HEK293 (cell line): ENCODE measurements around the gene COX20.

ENCODE experiments used
- CTCF ChIA-PET: fragments of 350-600 bp; formaldehyde crosslinking; extraction: SDS; loops from one replicate; lab custom pipeline; 2021; ENCODE audit warnings: antibody characterized with exemption; lab: Yijun Ruan, JAX
- POLR2A ChIA-PET: fragments of 300-600 bp; formaldehyde crosslinking; extraction: SDS; loops from one replicate; lab custom pipeline; 2020; ENCODE audit warnings: antibody characterized with exemption, inconsistent platforms; lab: Yijun Ruan, JAX
- H3K27ac ChIP-seq: fragments of 200-500 bp; sonication (Bioruptor generic); 2 replicates; pipeline ENCODE4 v1.5.1; 2014; ENCODE audit warnings: low read depth, low read length, control low read depth, inconsistent platforms; ENCODE audit errors: extremely low read depth
- H3K36me3 ChIP-seq, 2 experiments: fragments of 200-500 bp in 1 of 2; sonication (Bioruptor generic) in 1 of 2; 1 replicate in 1 of 2; 2 replicates in 1 of 2; pipeline ENCODE4 v1.5.1; 2014 to 2017; ENCODE audit warnings: inconsistent platforms in 2 of 2, low read length in 2 of 2; ENCODE audit not compliant: control insufficient read depth in 2 of 2, insufficient read depth in 1 of 2
- H3K4me1 ChIP-seq: fragments of 200-500 bp; sonication (Bioruptor generic); 2 replicates; pipeline ENCODE4 v1.5.1; 2014; ENCODE audit warnings: mild to moderate bottlenecking, low read length, inconsistent platforms; ENCODE audit not compliant: control insufficient read depth, insufficient read depth
- H3K4me3 ChIP-seq: 2 replicates; pipeline ENCODE4 v1.5.1; 2011; ENCODE audit warnings: low read depth, mild to moderate bottlenecking, control low read depth, low read length, moderate library complexity
- H3K9me3 ChIP-seq: fragments of 200-500 bp; sonication (Bioruptor generic); 2 replicates; pipeline ENCODE4 v1.5.1; 2014; ENCODE audit warnings: low read depth, low read length, inconsistent platforms; ENCODE audit not compliant: control insufficient read depth, insufficient read depth
- BCL11B ChIP-seq: fragments of 450-650 bp; formaldehyde crosslinking; IDR thresholded peaks from 2 replicates; pipeline ENCODE4 v1.5.1; 2016; ENCODE audit warnings: low read depth, missing biosample characterization, missing genetic modification characterization
- PBX3 ChIP-seq: sonication (generic); formaldehyde crosslinking; IDR thresholded peaks from 2 replicates; pipeline ENCODE4 v1.8.1; 2022; ENCODE audit warnings: mild to moderate bottlenecking, moderate library complexity, missing genetic modification reagents
- SCRT2 ChIP-seq: fragments of 450-650 bp; formaldehyde crosslinking; IDR thresholded peaks from 2 replicates; pipeline ENCODE4 v1.5.1; 2016; ENCODE audit warnings: missing biosample characterization, missing genetic modification characterization
- ZBTB17 ChIP-seq: fragments of 450-650 bp; formaldehyde crosslinking; IDR thresholded peaks from 2 replicates; pipeline ENCODE4 v1.5.1; 2016; ENCODE audit warnings: missing biosample characterization, missing genetic modification characterization
- ZBTB8A ChIP-seq: fragments of 450-650 bp; formaldehyde crosslinking; IDR thresholded peaks from 2 replicates; pipeline ENCODE4 v1.5.1; 2016; ENCODE audit warnings: missing biosample characterization, missing genetic modification characterization
- ZNF121 ChIP-seq: fragments of 450-650 bp; formaldehyde crosslinking; IDR thresholded peaks from 2 replicates; pipeline ENCODE4 v1.5.1; 2016; ENCODE audit warnings: missing biosample characterization, missing genetic modification characterization
- ZNF16 ChIP-seq: fragments of 450-650 bp; formaldehyde crosslinking; IDR thresholded peaks from 2 replicates; pipeline ENCODE4 v1.5.1; 2016; ENCODE audit warnings: low read depth, missing biosample characterization, missing genetic modification characterization
- ZNF248 ChIP-seq: fragments of 450-650 bp; formaldehyde crosslinking; IDR thresholded peaks from 2 replicates; pipeline ENCODE4 v1.5.1; 2017; ENCODE audit warnings: missing biosample characterization, missing genetic modification characterization
- ZNF335 ChIP-seq: fragments of 450-650 bp; formaldehyde crosslinking; conservative IDR thresholded peaks from 2 replicates; pipeline ENCODE4 v1.5.1; 2016; ENCODE audit warnings: missing biosample characterization, missing genetic modification characterization
- ZNF341 ChIP-seq: fragments of 450-650 bp; formaldehyde crosslinking; IDR thresholded peaks from 2 replicates; pipeline ENCODE4; 2016; ENCODE audit warnings: low read depth, missing biosample characterization, missing genetic modification characterization
- ZNF350 ChIP-seq: fragments of 450-650 bp; formaldehyde crosslinking; IDR thresholded peaks from 2 replicates; pipeline ENCODE4 v1.5.0; 2017; ENCODE audit warnings: missing biosample characterization, mild to moderate bottlenecking, missing genetic modification characterization
- ZNF510 ChIP-seq: fragments of 450-650 bp; formaldehyde crosslinking; IDR thresholded peaks from 2 replicates; pipeline ENCODE4 v1.5.1; 2018; ENCODE audit warnings: mild to moderate bottlenecking, missing genetic modification characterization, missing biosample characterization; ENCODE audit not compliant: insufficient replicate concordance
- ZNF610 ChIP-seq: fragments of 450-650 bp; formaldehyde crosslinking; IDR thresholded peaks from 2 replicates; pipeline ENCODE4 v1.5.1; 2016; ENCODE audit warnings: missing biosample characterization, missing genetic modification characterization, borderline replicate concordance
- ZNF791 ChIP-seq: fragments of 450-650 bp; formaldehyde crosslinking; IDR thresholded peaks from 2 replicates; pipeline ENCODE4 v1.5.1; 2016; ENCODE audit warnings: missing biosample characterization, missing genetic modification characterization
- ZNF837 ChIP-seq: fragments of 450-650 bp; formaldehyde crosslinking; IDR thresholded peaks from 2 replicates; pipeline ENCODE4 v1.5.1; 2016; ENCODE audit warnings: missing biosample characterization, missing genetic modification characterization
- TF ChIP-seq, protein P1 (sequence below): fragments of 450-650 bp; formaldehyde crosslinking; IDR thresholded peaks from 2 replicates; pipeline ENCODE4 v1.5.1; 2017; ENCODE audit warnings: missing biosample characterization, missing genetic modification characterization
- TF ChIP-seq, protein P2 (sequence below): fragments of 450-650 bp; formaldehyde crosslinking; IDR thresholded peaks from 2 replicates; pipeline ENCODE4 v1.5.1; 2017; ENCODE audit warnings: missing biosample characterization, missing genetic modification characterization
- TF ChIP-seq, protein P3 (sequence below): fragments of 450-650 bp; formaldehyde crosslinking; IDR thresholded peaks from 2 replicates; pipeline ENCODE4 v1.5.1; 2016; ENCODE audit warnings: missing biosample characterization, missing genetic modification characterization
- TF ChIP-seq, protein P4 (sequence below): fragments of 450-650 bp; formaldehyde crosslinking; IDR thresholded peaks from 2 replicates; pipeline ENCODE4 v1.5.1; 2016; ENCODE audit warnings: missing biosample characterization, missing genetic modification characterization

Gene COX20

GRCh38 chr1:244865820-244866219 lies 30.4 kb downstream of the COX20 start:
- peaks cover 9 to 23% of the 10 kb centered on the region in 2 experiments; a peak in 2 of 3 replicates for H3K36me3 ChIP-seq
- POLR2A ChIA-PET, result interaction anchor here (1.0 to 5.5 kb wide), 4 partner anchors 9 to 105 kb away, joined by 4 to 98 read pairs (median 6); partner anchors contain the start of gene COX20
- TF ChIP-seq, protein P1, sequence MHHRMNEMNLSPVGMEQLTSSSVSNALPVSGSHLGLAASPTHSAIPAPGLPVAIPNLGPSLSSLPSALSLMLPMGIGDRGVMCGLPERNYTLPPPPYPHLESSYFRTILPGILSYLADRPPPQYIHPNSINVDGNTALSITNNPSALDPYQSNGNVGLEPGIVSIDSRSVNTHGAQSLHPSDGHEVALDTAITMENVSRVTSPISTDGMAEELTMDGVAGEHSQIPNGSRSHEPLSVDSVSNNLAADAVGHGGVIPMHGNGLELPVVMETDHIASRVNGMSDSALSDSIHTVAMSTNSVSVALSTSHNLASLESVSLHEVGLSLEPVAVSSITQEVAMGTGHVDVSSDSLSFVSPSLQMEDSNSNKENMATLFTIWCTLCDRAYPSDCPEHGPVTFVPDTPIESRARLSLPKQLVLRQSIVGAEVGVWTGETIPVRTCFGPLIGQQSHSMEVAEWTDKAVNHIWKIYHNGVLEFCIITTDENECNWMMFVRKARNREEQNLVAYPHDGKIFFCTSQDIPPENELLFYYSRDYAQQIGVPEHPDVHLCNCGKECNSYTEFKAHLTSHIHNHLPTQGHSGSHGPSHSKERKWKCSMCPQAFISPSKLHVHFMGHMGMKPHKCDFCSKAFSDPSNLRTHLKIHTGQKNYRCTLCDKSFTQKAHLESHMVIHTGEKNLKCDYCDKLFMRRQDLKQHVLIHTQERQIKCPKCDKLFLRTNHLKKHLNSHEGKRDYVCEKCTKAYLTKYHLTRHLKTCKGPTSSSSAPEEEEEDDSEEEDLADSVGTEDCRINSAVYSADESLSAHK (tag by site-specific recombination), result peak; percentile 90
- TF ChIP-seq, protein P2, sequence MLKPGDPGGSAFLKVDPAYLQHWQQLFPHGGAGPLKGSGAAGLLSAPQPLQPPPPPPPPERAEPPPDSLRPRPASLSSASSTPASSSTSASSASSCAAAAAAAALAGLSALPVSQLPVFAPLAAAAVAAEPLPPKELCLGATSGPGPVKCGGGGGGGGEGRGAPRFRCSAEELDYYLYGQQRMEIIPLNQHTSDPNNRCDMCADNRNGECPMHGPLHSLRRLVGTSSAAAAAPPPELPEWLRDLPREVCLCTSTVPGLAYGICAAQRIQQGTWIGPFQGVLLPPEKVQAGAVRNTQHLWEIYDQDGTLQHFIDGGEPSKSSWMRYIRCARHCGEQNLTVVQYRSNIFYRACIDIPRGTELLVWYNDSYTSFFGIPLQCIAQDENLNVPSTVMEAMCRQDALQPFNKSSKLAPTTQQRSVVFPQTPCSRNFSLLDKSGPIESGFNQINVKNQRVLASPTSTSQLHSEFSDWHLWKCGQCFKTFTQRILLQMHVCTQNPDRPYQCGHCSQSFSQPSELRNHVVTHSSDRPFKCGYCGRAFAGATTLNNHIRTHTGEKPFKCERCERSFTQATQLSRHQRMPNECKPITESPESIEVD (tag by site-specific recombination), result 0 out of 2 replicates have a peak, but pooled peaks have one; percentile 35
- no peak for TF ChIP-seq ZBTB8A (tag by site-specific recombination)
- H3K9me3 ChIP-seq, result no peaks in the 10 kb centered on the region
- CTCF ChIA-PET, result interaction anchor here (6.6 kb wide), 1 partner anchor 176 kb away, joined by 38 read pairs; no protein-coding TSS in a partner anchor
- no peak overlapping the region for H3K4me3 ChIP-seq
- H3K4me1 ChIP-seq, result peaks cover 6% of the 10 kb centered on the region
- H3K27ac ChIP-seq, result peak overlapping the region; percentile 100; the same call in 1 of the 2 replicates

DNA sequence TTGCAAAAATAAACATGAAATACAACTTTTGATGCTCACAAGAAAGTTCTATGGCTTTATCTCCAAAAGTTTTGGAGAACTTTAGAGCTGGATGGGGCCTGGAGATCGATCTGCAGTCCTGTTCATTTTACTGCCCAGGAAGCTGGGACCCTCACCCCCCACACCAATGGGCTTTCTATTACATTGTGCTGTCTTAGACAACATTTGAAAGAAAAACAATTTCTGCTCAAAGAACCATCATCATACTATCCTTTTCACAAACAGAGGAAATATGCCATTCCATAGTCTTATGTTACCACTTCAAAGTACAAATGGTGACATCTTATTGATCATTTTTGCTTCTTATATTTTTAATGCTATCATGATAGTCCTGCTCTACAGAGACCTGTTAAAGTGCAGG lies 30.9 kb downstream of the COX20 start:
- no peak overlapping the region for H3K4me3 ChIP-seq
- H3K27ac ChIP-seq, result no peak overlapping the region; the same call in 1 of the 2 replicates
- POLR2A ChIA-PET, result interaction anchor here (1.0 to 1.8 kb wide), 2 partner anchors 9 to 105 kb away, joined by 4 to 5 read pairs; no protein-coding TSS in a partner anchor

More for the DNA sequence above, 30.9 kb downstream of the COX20 start:
- TF ChIP-seq, protein P3, sequence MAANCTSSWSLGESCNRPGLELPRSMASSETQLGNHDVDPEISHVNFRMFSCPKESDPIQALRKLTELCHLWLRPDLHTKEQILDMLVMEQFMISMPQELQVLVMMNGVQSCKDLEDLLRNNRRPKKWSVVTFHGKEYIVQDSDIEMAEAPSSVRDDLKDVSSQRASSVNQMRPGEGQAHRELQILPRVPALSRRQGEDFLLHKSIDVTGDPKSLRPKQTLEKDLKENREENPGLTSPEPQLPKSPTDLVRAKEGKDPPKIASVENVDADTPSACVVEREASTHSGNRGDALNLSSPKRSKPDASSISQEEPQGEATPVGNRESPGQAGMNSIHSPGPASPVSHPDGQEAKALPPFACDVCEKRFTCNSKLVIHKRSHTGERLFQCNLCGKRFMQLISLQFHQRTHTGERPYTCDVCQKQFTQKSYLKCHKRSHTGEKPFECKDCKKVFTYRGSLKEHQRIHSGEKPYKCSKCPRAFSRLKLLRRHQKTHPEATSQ (tag by site-specific recombination), result no peak
- TF ChIP-seq ZNF335 (peak; percentile 63), ZNF341 (no peak), ZNF510 (tag by site-specific recombination) (no peak), ZNF248 (no peak), BCL11B (tag by site-specific recombination) (no peak), SCRT2 (0 out of 2 replicates have a peak, but pooled peaks have one; percentile 50), ZNF350 (tag by site-specific recombination) (no peak), ZBTB17 (peak; percentile 52; the same call in 1 of the 2 replicates), ZNF610 (tag by site-specific recombination) (no peak), ZNF121 (tag by site-specific recombination) (no peak), ZNF837 (tag by site-specific recombination) (no peak), PBX3 (CRISPR knock-in tag) (no peak), ZNF16 (tag by site-specific recombination) (no peak), ZNF791 (tag by site-specific recombination) (no peak)
- TF ChIP-seq, protein P4, sequence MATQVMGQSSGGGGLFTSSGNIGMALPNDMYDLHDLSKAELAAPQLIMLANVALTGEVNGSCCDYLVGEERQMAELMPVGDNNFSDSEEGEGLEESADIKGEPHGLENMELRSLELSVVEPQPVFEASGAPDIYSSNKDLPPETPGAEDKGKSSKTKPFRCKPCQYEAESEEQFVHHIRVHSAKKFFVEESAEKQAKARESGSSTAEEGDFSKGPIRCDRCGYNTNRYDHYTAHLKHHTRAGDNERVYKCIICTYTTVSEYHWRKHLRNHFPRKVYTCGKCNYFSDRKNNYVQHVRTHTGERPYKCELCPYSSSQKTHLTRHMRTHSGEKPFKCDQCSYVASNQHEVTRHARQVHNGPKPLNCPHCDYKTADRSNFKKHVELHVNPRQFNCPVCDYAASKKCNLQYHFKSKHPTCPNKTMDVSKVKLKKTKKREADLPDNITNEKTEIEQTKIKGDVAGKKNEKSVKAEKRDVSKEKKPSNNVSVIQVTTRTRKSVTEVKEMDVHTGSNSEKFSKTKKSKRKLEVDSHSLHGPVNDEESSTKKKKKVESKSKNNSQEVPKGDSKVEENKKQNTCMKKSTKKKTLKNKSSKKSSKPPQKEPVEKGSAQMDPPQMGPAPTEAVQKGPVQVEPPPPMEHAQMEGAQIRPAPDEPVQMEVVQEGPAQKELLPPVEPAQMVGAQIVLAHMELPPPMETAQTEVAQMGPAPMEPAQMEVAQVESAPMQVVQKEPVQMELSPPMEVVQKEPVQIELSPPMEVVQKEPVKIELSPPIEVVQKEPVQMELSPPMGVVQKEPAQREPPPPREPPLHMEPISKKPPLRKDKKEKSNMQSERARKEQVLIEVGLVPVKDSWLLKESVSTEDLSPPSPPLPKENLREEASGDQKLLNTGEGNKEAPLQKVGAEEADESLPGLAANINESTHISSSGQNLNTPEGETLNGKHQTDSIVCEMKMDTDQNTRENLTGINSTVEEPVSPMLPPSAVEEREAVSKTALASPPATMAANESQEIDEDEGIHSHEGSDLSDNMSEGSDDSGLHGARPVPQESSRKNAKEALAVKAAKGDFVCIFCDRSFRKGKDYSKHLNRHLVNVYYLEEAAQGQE (tag by site-specific recombination), result 0 out of 2 replicates have a peak, but pooled peaks have one; percentile 13
- TF ChIP-seq, all 188 proteins: peak for 4
- Histone ChIP-seq H3K36me3 (peaks cover 4 to 18% of the 10 kb centered on the region in 2 experiments; a peak in 2 of 3 replicates), H3K4me1 (peaks cover 5% of the 10 kb centered on the region), H3K9me3 (no peaks in the 10 kb centered on the region)
- CTCF ChIA-PET, result interaction anchor here (6.6 kb wide), 1 partner anchor 176 kb away, joined by 38 read pairs; no protein-coding TSS in a partner anchor
